ENCODE data around the gene ADCK1. TPM values are rescaled to one million over a fixed set of nuclear protein-coding genes. Genes with fewer than 3 reads are reported as not detected.

ADCK1 gene
- total RNA-seq, 1 experiment from 2014 or later = 11.4 TPM

GRCh38 chr14:77902811-77903210 lies 102.9 kb downstream of the ADCK1 start:
- ChIA-PET CTCF (no interaction called here), POLR2A (no interaction called here)
- Mint-ChIP-seq H3K36me3 (no peaks in the 10 kb centered on the region), H3K27me3 (ENCODE audit: low read depth) (no peaks in the 10 kb centered on the region), H3K27ac (no peak overlapping the region), H3K4me1 (no peaks in the 10 kb centered on the region), H3K4me3 (no peak overlapping the region), H3K9me3 (no peaks in the 10 kb centered on the region)
- ATAC-seq (no peak), DNase-seq (ENCODE audit: low spot score) (no peak)
- TF ChIP-seq ESRRA (CRISPR knock-in tag; IDR thresholded peaks at IDR 0.05; ENCODE audit: borderline replicate concordance) (no peak), ZNF423 (CRISPR knock-in tag; IDR thresholded peaks at IDR 0.05) (no peak), TEAD1 (CRISPR knock-in tag; IDR thresholded peaks at IDR 0.05) (no peak), ZNF121 (CRISPR knock-in tag; IDR thresholded peaks at IDR 0.05) (no peak), ZNF281 (CRISPR knock-in tag; IDR thresholded peaks at IDR 0.05) (no peak), ZNF138 (CRISPR knock-in tag; conservative IDR thresholded peaks at IDR 0.05) (no peak), CREM (CRISPR knock-in tag; IDR thresholded peaks at IDR 0.05) (no peak), CREB1 (CRISPR knock-in tag; IDR thresholded peaks at IDR 0.05) (no peak), RORB (CRISPR knock-in tag; IDR thresholded peaks at IDR 0.05) (no peak)

- Mint-ChIP-seq H3K36me3 (no peaks in the 10 kb centered on the region), H3K4me3 (no peak overlapping the region), H3K27ac (no peak overlapping the region), H3K4me1 (no peaks in the 10 kb centered on the region), H3K9me3 (no peaks in the 10 kb centered on the region), H3K27me3 (ENCODE audit: low read depth) (no peaks in the 10 kb centered on the region)
- ChIA-PET POLR2A (no interaction called here), CTCF (no interaction called here)
- DNase-seq (ENCODE audit: low spot score) = no peak
- ATAC-seq = no peak
- TF ChIP-seq ESRRA (CRISPR knock-in tag; IDR thresholded peaks at IDR 0.05; ENCODE audit: borderline replicate concordance) (no peak), NR2C2 (CRISPR knock-in tag; IDR thresholded peaks at IDR 0.05) (no peak), ZBTB21 (CRISPR knock-in tag; IDR thresholded peaks at IDR 0.05; ENCODE audit: borderline replicate concordance) (no peak), SP1 (CRISPR knock-in tag; conservative IDR thresholded peaks at IDR 0.05) (no peak), RORB (CRISPR knock-in tag; IDR thresholded peaks at IDR 0.05) (no peak), ZNF263 (CRISPR knock-in tag; IDR thresholded peaks at IDR 0.05; ENCODE audit: low read depth) (no peak), ZNF281 (CRISPR knock-in tag; IDR thresholded peaks at IDR 0.05) (no peak), ERG (CRISPR knock-in tag; IDR thresholded peaks at IDR 0.05) (no peak), ZNF671 (CRISPR knock-in tag; IDR thresholded peaks at IDR 0.05) (no peak), CBFB (CRISPR knock-in tag; IDR thresholded peaks at IDR 0.05; ENCODE audit: low read depth) (no peak)
- TF ChIP-seq, protein P1, sequence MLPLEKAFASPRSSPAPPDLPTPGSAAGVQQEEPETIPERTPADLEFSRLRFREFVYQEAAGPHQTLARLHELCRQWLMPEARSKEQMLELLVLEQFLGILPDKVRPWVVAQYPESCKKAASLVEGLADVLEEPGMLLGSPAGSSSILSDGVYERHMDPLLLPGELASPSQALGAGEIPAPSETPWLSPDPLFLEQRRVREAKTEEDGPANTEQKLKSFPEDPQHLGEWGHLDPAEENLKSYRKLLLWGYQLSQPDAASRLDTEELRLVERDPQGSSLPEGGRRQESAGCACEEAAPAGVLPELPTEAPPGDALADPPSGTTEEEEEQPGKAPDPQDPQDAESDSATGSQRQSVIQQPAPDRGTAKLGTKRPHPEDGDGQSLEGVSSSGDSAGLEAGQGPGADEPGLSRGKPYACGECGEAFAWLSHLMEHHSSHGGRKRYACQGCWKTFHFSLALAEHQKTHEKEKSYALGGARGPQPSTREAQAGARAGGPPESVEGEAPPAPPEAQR (CRISPR knock-in tag; IDR thresholded peaks at IDR 0.05) = no peak
- TF ChIP-seq, protein P2, sequence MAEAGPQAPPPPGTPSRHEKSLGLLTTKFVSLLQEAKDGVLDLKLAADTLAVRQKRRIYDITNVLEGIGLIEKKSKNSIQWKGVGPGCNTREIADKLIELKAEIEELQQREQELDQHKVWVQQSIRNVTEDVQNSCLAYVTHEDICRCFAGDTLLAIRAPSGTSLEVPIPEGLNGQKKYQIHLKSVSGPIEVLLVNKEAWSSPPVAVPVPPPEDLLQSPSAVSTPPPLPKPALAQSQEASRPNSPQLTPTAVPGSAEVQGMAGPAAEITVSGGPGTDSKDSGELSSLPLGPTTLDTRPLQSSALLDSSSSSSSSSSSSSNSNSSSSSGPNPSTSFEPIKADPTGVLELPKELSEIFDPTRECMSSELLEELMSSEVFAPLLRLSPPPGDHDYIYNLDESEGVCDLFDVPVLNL (CRISPR knock-in tag; IDR thresholded peaks at IDR 0.05; ENCODE audit: borderline replicate concordance, low read depth) = no peak
Observed at GRCh38 chr14:77903221-77903620, 103.3 kb downstream of the ADCK1 start.

All from WTC11 (cell line).